OCI-LY7 (cell line): Measurements from ENCODE around the gene FBXO42. TPM values are rescaled to one million over a fixed set of nuclear protein-coding genes. Genes with fewer than 3 reads are reported as not detected.

Experiments used
- BruUV-seq: library from RNA; stranded (reverse); fragments of 400-500 nt; replicated peaks from 2 replicates; lab custom pipeline; 2021; lab: Mats Ljungman, UMichigan
- CTCF ChIA-PET: fragments of 300-600 bp; sonication (Branson Sonifier 250); formaldehyde crosslinking; loops from one replicate; lab custom pipeline; 2022; ENCODE audit warnings: antibody characterized with exemption; ENCODE audit not compliant: unreplicated experiment; lab: Charles Lee
- POLR2A ChIA-PET: fragments of 300-600 bp; sonication (Branson Sonifier 250); formaldehyde crosslinking; loops from one replicate; lab custom pipeline; 2022; ENCODE audit warnings: antibody characterized with exemption; lab: Charles Lee
- DNase-seq: peaks from one replicate; pipeline ENCODE4 v3.0.0-alpha.2; 2015; ENCODE audit warnings: low spot score
- H2AFZ ChIP-seq: fragments of 200-600 bp; sonication (generic), shearing (Covaris generic); 2 replicates; pipeline ENCODE4 v1.6.1; 2014; ENCODE audit warnings: mild to moderate bottlenecking, antibody characterized with exemption, low read length, moderate library complexity
- H3K27ac ChIP-seq: fragments of 200-600 bp; sonication (generic); 2 replicates; pipeline ENCODE4 v1.5.1; 2014; ENCODE audit warnings: mixed run types, low read depth, mild to moderate bottlenecking, moderate library complexity, low read length, inconsistent platforms; ENCODE audit not compliant: poor library complexity, severe bottlenecking
- H3K36me3 ChIP-seq: fragments of 200-600 bp; sonication (generic); 2 replicates; pipeline ENCODE4 v1.6.1; 2014; ENCODE audit warnings: mild to moderate bottlenecking, antibody characterized with exemption, low read length, moderate library complexity, mixed read lengths; ENCODE audit not compliant: insufficient read depth
- H3K4me1 ChIP-seq: fragments of 200-600 bp; sonication (generic); 2 replicates; pipeline ENCODE4 v1.5.1; 2014; ENCODE audit warnings: mild to moderate bottlenecking, low read length; ENCODE audit not compliant: insufficient read depth, poor library complexity, severe bottlenecking
- H3K4me2 ChIP-seq: fragments of 200-600 bp; sonication (generic); 2 replicates; pipeline ENCODE4 v1.6.1; 2014; ENCODE audit warnings: mild to moderate bottlenecking, low read length
- H3K4me3 ChIP-seq: fragments of 200-600 bp; sonication (generic); 2 replicates; pipeline ENCODE4 v1.5.1; 2014; ENCODE audit warnings: mild to moderate bottlenecking, low read depth, low read length; ENCODE audit not compliant: poor library complexity, severe bottlenecking
- H3K79me2 ChIP-seq: fragments of 200-600 bp; sonication (generic); 2 replicates; pipeline ENCODE4 v1.6.1; 2016; ENCODE audit warnings: low read depth, mild to moderate bottlenecking, low read length, moderate library complexity, mixed read lengths; ENCODE audit not compliant: insufficient read depth
- H3K9me2 ChIP-seq: fragments of 200-600 bp; sonication (generic); 2 replicates; pipeline ENCODE4 v1.6.1; 2016; ENCODE audit warnings: mild to moderate bottlenecking, low read length, mixed read lengths; ENCODE audit not compliant: insufficient read depth
- H3K9me3 ChIP-seq: fragments of 200-600 bp; sonication (generic); 2 replicates; pipeline ENCODE4 v1.6.1; 2014; ENCODE audit warnings: mild to moderate bottlenecking, mixed run types, low read length, mixed read lengths
- H4K20me1 ChIP-seq: fragments of 200-600 bp; sonication (generic); 2 replicates; pipeline ENCODE4 v1.6.1; 2014; ENCODE audit warnings: mild to moderate bottlenecking, antibody characterized with exemption, low read length, moderate library complexity, mixed read lengths; ENCODE audit not compliant: insufficient read depth
- EZH2phosphoT487 ChIP-seq: fragments of 200-600 bp; sonication (generic); IDR thresholded peaks from 2 replicates; pipeline ENCODE4 v1.6.1; 2018; ENCODE audit warnings: low read depth, borderline replicate concordance, mild to moderate bottlenecking, mixed run types, antibody characterized with exemption, low read length, moderate library complexity, mixed read lengths
- intact Hi-C: fragments of 100-400 bp; cut with micrococcal nuclease; formaldehyde crosslinking; loops from one replicate; pipeline ENCODE4 v1.10.0; 2022; ENCODE audit not compliant: unreplicated experiment
- total RNA-seq, 2 experiments: library from RNA; depleted of rRNA in 1 of 2; stranded (reverse); fragments of >200 nt in 1 of 2; shearing (Covaris generic) in 1 of 2; gene quantifications; 2 replicates each; pipeline ENCODE4 v1.2.3, GENCODE V29; 2014 to 2022
- TF ChIP-seq, protein P1 (sequence below): fragments of 200-600 bp; sonication (generic); conservative IDR thresholded peaks from 2 replicates; pipeline ENCODE4 v1.5.1; 2014; ENCODE audit warnings: mild to moderate bottlenecking, antibody characterized with exemption, low read length, moderate library complexity, mixed read lengths

Gene FBXO42
- total RNA-seq, 2 experiments from 2014 or later: 20.0 to 22.9 TPM

- intact Hi-C loops: no loop called here
- H3K36me3 ChIP-seq: peaks cover 63% of the 10 kb centered on the region
- peaks cover 38% of the 10 kb centered on the region for H3K79me2 ChIP-seq
- H3K4me1 ChIP-seq: peaks cover 18% of the 10 kb centered on the region
- no peaks in the 10 kb centered on the region for H3K9me2 ChIP-seq
- H4K20me1 ChIP-seq: peaks cover 24% of the 10 kb centered on the region; the same call in 1 of the 2 replicates
- H3K27ac ChIP-seq: no peak overlapping the region
- no peak overlapping the region for H3K4me2 ChIP-seq
- H3K9me3 ChIP-seq: no peaks in the 10 kb centered on the region
- CTCF ChIA-PET: no interaction called here
- POLR2A ChIA-PET: interaction anchor here (0.6 to 1.2 kb wide), 5 partner anchors 8 to 228 kb away, joined by 3 read pairs; no protein-coding TSS in a partner anchor
- BruUV-seq: no TSS peak
- no peak overlapping the region for H3K4me3 ChIP-seq
- H2AFZ ChIP-seq: no peak overlapping the region
- TF ChIP-seq EZH2phosphoT487: no peak
- TF ChIP-seq, protein P1, sequence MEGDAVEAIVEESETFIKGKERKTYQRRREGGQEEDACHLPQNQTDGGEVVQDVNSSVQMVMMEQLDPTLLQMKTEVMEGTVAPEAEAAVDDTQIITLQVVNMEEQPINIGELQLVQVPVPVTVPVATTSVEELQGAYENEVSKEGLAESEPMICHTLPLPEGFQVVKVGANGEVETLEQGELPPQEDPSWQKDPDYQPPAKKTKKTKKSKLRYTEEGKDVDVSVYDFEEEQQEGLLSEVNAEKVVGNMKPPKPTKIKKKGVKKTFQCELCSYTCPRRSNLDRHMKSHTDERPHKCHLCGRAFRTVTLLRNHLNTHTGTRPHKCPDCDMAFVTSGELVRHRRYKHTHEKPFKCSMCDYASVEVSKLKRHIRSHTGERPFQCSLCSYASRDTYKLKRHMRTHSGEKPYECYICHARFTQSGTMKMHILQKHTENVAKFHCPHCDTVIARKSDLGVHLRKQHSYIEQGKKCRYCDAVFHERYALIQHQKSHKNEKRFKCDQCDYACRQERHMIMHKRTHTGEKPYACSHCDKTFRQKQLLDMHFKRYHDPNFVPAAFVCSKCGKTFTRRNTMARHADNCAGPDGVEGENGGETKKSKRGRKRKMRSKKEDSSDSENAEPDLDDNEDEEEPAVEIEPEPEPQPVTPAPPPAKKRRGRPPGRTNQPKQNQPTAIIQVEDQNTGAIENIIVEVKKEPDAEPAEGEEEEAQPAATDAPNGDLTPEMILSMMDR: 0 out of 2 replicates have a peak, but pooled peaks have one; percentile 9
- DNase-seq: no peak
Measured at GRCh38 chr1:16393570-16394521, 41.6 kb upstream of the FBXO42 start.

GRCh38 chr1:16392740-16393569, 40.7 kb upstream of the FBXO42 start:
- POLR2A ChIA-PET: interaction anchor here (0.6 to 1.2 kb wide), 2 partner anchors 9 to 12 kb away, joined by 3 read pairs; no protein-coding TSS in a partner anchor

More at GRCh38 chr1:16392740-16393569, 40.7 kb upstream of the FBXO42 start:
- intact Hi-C loops: no loop called here
- H3K27ac ChIP-seq: no peak overlapping the region
- H3K4me3 ChIP-seq: no peak overlapping the region
- no peaks in the 10 kb centered on the region for H3K9me2 ChIP-seq
- DNase-seq: no peak
- H3K79me2 ChIP-seq: peaks cover 46% of the 10 kb centered on the region
- H3K4me1 ChIP-seq: peaks cover 18% of the 10 kb centered on the region
- BruUV-seq: no TSS peak
- TF ChIP-seq, protein P1: no peak
- no peak for TF ChIP-seq EZH2phosphoT487
- no peaks in the 10 kb centered on the region for H3K9me3 ChIP-seq
- CTCF ChIA-PET: no interaction called here
- H4K20me1 ChIP-seq: peaks cover 24% of the 10 kb centered on the region; the same call in 1 of the 2 replicates
- no peak overlapping the region for H2AFZ ChIP-seq
- H3K4me2 ChIP-seq: no peak overlapping the region
- H3K36me3 ChIP-seq: peaks cover 58% of the 10 kb centered on the region
